Bronchial epithelial cell (primary cell): ENCODE results near the gene CMPK2. TPM values are rescaled to one million over a fixed set of nuclear protein-coding genes. Genes with fewer than 3 reads are reported as not detected.

Experiments
- DNase-seq: peaks from one replicate; pipeline ENCODE4 v3.0.0-alpha.2; 2010; ENCODE audit warnings: low read depth
- FAIRE-seq: peaks from 2 replicates; lab custom pipeline; 2011; peaks lifted over from hg19 to GRCh38; lab: Jason Lieb, UNC
- H3K27me3 ChIP-seq: 2 replicates; pipeline ENCODE4 v1.5.1; 2011; ENCODE audit warnings: low read length; ENCODE audit not compliant: control insufficient read depth, insufficient read depth
- H3K36me3 ChIP-seq: 2 replicates; pipeline ENCODE4 v1.5.1; 2011; ENCODE audit warnings: low read length; ENCODE audit not compliant: control insufficient read depth, insufficient read depth
- H3K4me3 ChIP-seq: 2 replicates; pipeline ENCODE4 v1.5.1; 2011; ENCODE audit warnings: mild to moderate bottlenecking, low read depth, low read length, control low read depth
- CTCF ChIP-seq: IDR thresholded peaks from 2 replicates; pipeline ENCODE4 v1.5.1; 2011; ENCODE audit warnings: mild to moderate bottlenecking, moderate library complexity, low read length, control low read depth, inconsistent platforms; ENCODE audit not compliant: insufficient read depth, severe bottlenecking
- total RNA-seq: library from RNA; depleted of rRNA; stranded (reverse); fragments of >200 nt; gene quantifications from 2 replicates; pipeline ENCODE4 v1.2.1, GENCODE V29; 2014

The CMPK2 gene
- total RNA-seq, 1 donor from 2014 or later = 0.26 TPM

- no peaks in the 10 kb centered on the region for H3K36me3 ChIP-seq
- TF ChIP-seq CTCF = no peak
- FAIRE-seq (no peak), DNase-seq (no peak)
- no peaks in the 10 kb centered on the region for H3K27me3 ChIP-seq
- H3K4me3 ChIP-seq = no peak overlapping the region
These were observed 44.7 kb downstream of the CMPK2 start for GRCh38 chr2:6820903-6821584.

GRCh38 chr2:6820236-6820635 lies 45.5 kb downstream of the CMPK2 start:
- DNase-seq (no peak), FAIRE-seq (no peak)
- Histone ChIP-seq H3K4me3 (no peak overlapping the region), H3K36me3 (no peaks in the 10 kb centered on the region), H3K27me3 (no peaks in the 10 kb centered on the region)
- no peak for TF ChIP-seq CTCF

GRCh38 chr2:6819668-6820067 lies 46.0 kb downstream of the CMPK2 start:
- H3K4me3 ChIP-seq = no peak overlapping the region
- FAIRE-seq (no peak), DNase-seq (no peak)
- H3K27me3 ChIP-seq = no peaks in the 10 kb centered on the region
- H3K36me3 ChIP-seq = no peaks in the 10 kb centered on the region
- no peak for TF ChIP-seq CTCF

- H3K4me3 ChIP-seq = no peak overlapping the region
- no peak for DNase-seq
- H3K27me3 ChIP-seq = no peaks in the 10 kb centered on the region
- FAIRE-seq = no peak
- no peak for TF ChIP-seq CTCF
- H3K36me3 ChIP-seq = no peaks in the 10 kb centered on the region
These were observed 47.7 kb downstream of the CMPK2 start for GRCh38 chr2:6818012-6818411.

- Histone ChIP-seq H3K27me3 (no peaks in the 10 kb centered on the region), H3K4me3 (no peak overlapping the region), H3K36me3 (no peaks in the 10 kb centered on the region)
- FAIRE-seq (no peak), DNase-seq (no peak)
- no peak for TF ChIP-seq CTCF
These were observed 50.8 kb downstream of the CMPK2 start for GRCh38 chr2:6814869-6815268.

GRCh38 chr2:6814312-6814711 lies 51.4 kb downstream of the CMPK2 start:
- no peak overlapping the region for H3K4me3 ChIP-seq
- DNase-seq = no peak
- no peak for TF ChIP-seq CTCF
- no peaks in the 10 kb centered on the region for H3K36me3 ChIP-seq
- no peaks in the 10 kb centered on the region for H3K27me3 ChIP-seq
- FAIRE-seq = no peak
